Fibroblast of lung (primary cell): ENCODE results near the gene OXLD1. TPM values are rescaled to one million over a fixed set of nuclear protein-coding genes. Genes with fewer than 3 reads are reported as not detected.

Experiments used
- DNase-seq, 2 donors: peaks; one replicate each; pipeline versions ENCODE4 v3.0.0 to v3.0.0-alpha.2; 2010; ENCODE audit warnings: low read depth in 2 of 2
- H2AFZ ChIP-seq: 2 replicates; pipeline ENCODE4 v1.5.1; 2012; ENCODE audit warnings: low read length, control low read depth, inconsistent platforms
- H3K27ac ChIP-seq: 2 replicates; pipeline ENCODE4 v1.5.1; 2011; ENCODE audit warnings: low read length, control low read depth; ENCODE audit not compliant: insufficient read depth
- H3K27me3 ChIP-seq: 2 replicates; pipeline ENCODE4 v1.5.1; 2011; ENCODE audit warnings: mild to moderate bottlenecking, low read length; ENCODE audit not compliant: control insufficient read depth, insufficient read depth
- H3K36me3 ChIP-seq: 2 replicates; pipeline ENCODE4 v1.5.1; 2011; ENCODE audit warnings: low read length; ENCODE audit not compliant: control insufficient read depth, insufficient read depth
- H3K4me1 ChIP-seq: 2 replicates; pipeline ENCODE4 v1.5.1; 2011; ENCODE audit warnings: low read length; ENCODE audit not compliant: control insufficient read depth, insufficient read depth; ENCODE audit errors: extremely low read depth
- H3K4me2 ChIP-seq: 2 replicates; pipeline ENCODE4 v1.5.1; 2011; ENCODE audit warnings: low read length, control low read depth; ENCODE audit not compliant: insufficient read depth; ENCODE audit errors: extremely low read depth
- H3K4me3 ChIP-seq, 4 experiments: fragments of 200-600 bp in 1 of 4; sonication (generic) in 1 of 4; replicated peaks in 1 of 4; 2 replicates each; pipeline ENCODE4 v1.5.1; 2011 to 2016; ENCODE audit warnings: low read length in 4 of 4, low read depth in 3 of 4, mild to moderate bottlenecking in 3 of 4, control low read depth in 2 of 4, inconsistent platforms in 1 of 4, mixed read lengths in 1 of 4; ENCODE audit not compliant: insufficient read depth in 1 of 4; ENCODE audit errors: control extremely low read depth in 1 of 4
- H3K79me2 ChIP-seq: 2 replicates; pipeline ENCODE4 v1.5.1; 2012; ENCODE audit warnings: mild to moderate bottlenecking, low read length, inconsistent platforms; ENCODE audit not compliant: control insufficient read depth, insufficient read depth
- H3K9ac ChIP-seq: 2 replicates; pipeline ENCODE4 v1.5.1; 2011; ENCODE audit warnings: mild to moderate bottlenecking, low read length, control low read depth; ENCODE audit not compliant: insufficient read depth
- H3K9me3 ChIP-seq: 2 replicates; pipeline ENCODE4 v1.5.1; 2012; ENCODE audit warnings: low read depth, low read length; ENCODE audit not compliant: control insufficient read depth, insufficient read depth
- H4K20me1 ChIP-seq: 2 replicates; pipeline ENCODE4 v1.5.1; 2011; ENCODE audit warnings: low read length; ENCODE audit not compliant: control insufficient read depth, insufficient read depth; ENCODE audit errors: extremely low read depth
- CTCF ChIP-seq, 2 donors: IDR thresholded peaks in 1 of 2; conservative IDR thresholded peaks in 1 of 2; 1 replicate in 1 of 2; 2 replicates in 1 of 2; pipeline ENCODE4 v1.5.1; 2011 to 2012; ENCODE audit warnings: low read length in 2 of 2, control low read depth in 1 of 2, inconsistent platforms in 1 of 2, low read depth in 1 of 2, mild to moderate bottlenecking in 1 of 2
- EZH2 ChIP-seq: IDR thresholded peaks from 2 replicates; pipeline ENCODE4 v1.5.1; 2012; ENCODE audit warnings: low read length, control low read depth, mild to moderate bottlenecking; ENCODE audit errors: missing control alignments
- polyA plus RNA-seq, 2 donors: library from polyadenylated mRNA; depleted of rRNA in 1 of 2; stranded (reverse) in 1 of 2; unstranded in 1 of 2; fragments of >200 nt; gene quantifications; 2 replicates each; pipeline ENCODE4 v1.2.1, GENCODE V29; 2011 to 2012; ENCODE audit warnings: missing spikeins in 1 of 2
- total RNA-seq: library from RNA; depleted of rRNA; stranded (reverse); fragments of >200 nt; gene quantifications from 2 replicates; pipeline ENCODE4 v1.2.1, GENCODE V29; 2014

OXLD1 gene
- total and polyA plus RNA-seq, 2 donors (not counting 1 experiment from before 2014, with no cell fraction given) = 11.6 to 45.6 TPM

DNA sequence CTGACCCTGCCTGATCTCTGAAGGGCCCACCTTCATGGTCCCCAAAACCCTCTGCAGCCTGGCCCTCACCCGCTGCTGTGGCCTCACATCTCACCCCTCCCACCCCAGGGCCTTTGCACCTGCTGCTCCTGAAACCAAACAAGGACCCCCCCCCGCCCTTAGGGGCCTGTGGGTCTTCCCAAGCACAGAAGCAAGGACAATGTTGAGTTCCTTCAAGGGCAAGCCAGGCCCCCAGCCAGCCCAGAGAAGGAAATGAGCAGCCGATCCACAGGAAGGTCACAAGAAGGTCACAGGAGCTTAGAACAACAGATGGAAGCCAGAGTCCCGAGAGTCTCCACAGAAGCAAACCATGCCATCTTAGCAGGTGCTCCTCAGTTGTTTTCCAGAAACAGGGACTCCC lies 9.6 kb downstream of the OXLD1 start:
- no peaks in the 10 kb centered on the region for H3K9me3 ChIP-seq
- H3K36me3 ChIP-seq = no peaks in the 10 kb centered on the region
- no peak for TF ChIP-seq CTCF (conservative IDR thresholded peaks at IDR 0.05 in 1 of 2, IDR thresholded peaks at IDR 0.05 in 1 of 2; ENCODE audit: low read depth in 1 of 2, low read length in 2 of 2)
- no peak for TF ChIP-seq EZH2
- no peaks in the 10 kb centered on the region for H4K20me1 ChIP-seq
- no peak overlapping the region for H3K9ac ChIP-seq
- no peak overlapping the region for H3K4me3 ChIP-seq
- no peaks in the 10 kb centered on the region for H3K79me2 ChIP-seq
- no peaks in the 10 kb centered on the region for H3K27me3 ChIP-seq
- H3K4me1 ChIP-seq = peaks cover 1% of the 10 kb centered on the region
- no peak for DNase-seq
- H3K27ac ChIP-seq = no peak overlapping the region
- no peak overlapping the region for H3K4me2 ChIP-seq
- H2AFZ ChIP-seq = no peak overlapping the region

DNA sequence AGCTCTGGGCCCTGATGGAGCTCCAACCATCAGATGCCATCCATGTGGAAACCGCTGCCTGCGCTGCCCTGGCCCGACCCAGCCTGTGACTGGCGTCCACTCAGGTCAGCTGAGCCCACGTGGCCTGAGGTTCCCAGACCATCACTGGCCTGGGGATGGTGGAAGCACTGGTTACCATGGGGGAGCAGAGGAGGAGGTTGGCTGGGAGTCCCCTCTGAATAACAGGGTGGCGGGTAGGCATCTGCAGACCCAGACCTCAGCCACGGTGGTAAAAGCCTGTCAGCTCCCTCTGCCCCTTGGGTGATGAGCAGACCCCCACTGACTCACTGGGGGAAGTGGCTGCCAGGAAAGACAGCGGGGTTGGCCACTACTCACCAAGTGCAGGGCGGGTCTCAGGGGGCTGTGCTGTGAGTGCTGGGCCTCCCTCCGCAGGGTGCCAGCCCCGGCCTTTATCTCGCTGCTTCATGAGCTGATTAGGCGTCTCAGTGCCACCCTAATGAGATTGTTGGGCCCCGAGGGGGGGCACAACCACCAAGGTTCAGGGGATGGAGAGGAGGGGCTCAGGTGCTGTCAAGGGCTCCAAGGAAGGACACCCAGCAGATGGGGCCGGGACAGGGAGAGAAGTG lies 10.2 kb downstream of the OXLD1 start, which contains the start of gene PDE6G:
PDE6G (minus strand) TSS at position 425 of the 626 bp plus-strand sequence. CDS start 3,237 bp downstream, outside the sequence.
- H3K4me1 ChIP-seq = peaks cover 5% of the 10 kb centered on the region
- H2AFZ ChIP-seq = no peak within 1 kb of the TSS
- H3K4me3 ChIP-seq = no peak within 1 kb of the TSS
- no peak for DNase-seq
- H3K27ac ChIP-seq = no peak within 1 kb of the TSS
- no peaks in the 10 kb centered on the region for H3K27me3 ChIP-seq
- no peaks in the 10 kb centered on the region for H3K79me2 ChIP-seq
- no peaks in the 10 kb centered on the region for H3K36me3 ChIP-seq
- no peaks in the 10 kb centered on the region for H4K20me1 ChIP-seq
- H3K4me2 ChIP-seq = no peak within 1 kb of the TSS
- no peak for TF ChIP-seq EZH2
- TF ChIP-seq CTCF (conservative IDR thresholded peaks at IDR 0.05 in 1 of 2, IDR thresholded peaks at IDR 0.05 in 1 of 2; ENCODE audit: low read depth in 1 of 2, low read length in 2 of 2) = no peak
- no peaks in the 10 kb centered on the region for H3K9me3 ChIP-seq
- no peak within 1 kb of the TSS for H3K9ac ChIP-seq

GRCh38 chr17:81655378-81656117 lies 10.9 kb downstream of the OXLD1 start:
- Histone ChIP-seq H3K79me2 (no peaks in the 10 kb centered on the region), H3K4me2 (no peak overlapping the region), H3K4me3 (no peak overlapping the region), H3K9ac (no peak overlapping the region), H3K27me3 (no peaks in the 10 kb centered on the region), H2AFZ (no peak overlapping the region), H4K20me1 (no peaks in the 10 kb centered on the region), H3K36me3 (no peaks in the 10 kb centered on the region), H3K9me3 (no peaks in the 10 kb centered on the region), H3K27ac (no peak overlapping the region), H3K4me1 (peaks cover 5% of the 10 kb centered on the region)
- no peak for TF ChIP-seq CTCF (conservative IDR thresholded peaks at IDR 0.05 in 1 of 2, IDR thresholded peaks at IDR 0.05 in 1 of 2; ENCODE audit: low read depth in 1 of 2, low read length in 2 of 2)
- TF ChIP-seq EZH2 = no peak
- no peak for DNase-seq
